Sigmoid colon (tissue), 4 donors: ENCODE measurements around the gene TMEM26.

Experiments
- EP300 ChIP-seq, 4 donors: sonication (generic); formaldehyde crosslinking; IDR thresholded peaks; one replicate each; pipeline ENCODE4 v1.6.1; 2017; ENCODE audit warnings: antibody characterized with exemption in 4 of 4
- TF ChIP-seq, protein P1 (sequence below), 4 experiments: fragments of 450-650 bp in 3 of 4; fragments of 200-600 bp in 1 of 4; IDR thresholded peaks; one replicate each; pipeline ENCODE4 v1.5.1; 2016 to 2019; ENCODE audit warnings: antibody characterized with exemption in 4 of 4, mild to moderate bottlenecking in 3 of 4, moderate library complexity in 2 of 4

DNA sequence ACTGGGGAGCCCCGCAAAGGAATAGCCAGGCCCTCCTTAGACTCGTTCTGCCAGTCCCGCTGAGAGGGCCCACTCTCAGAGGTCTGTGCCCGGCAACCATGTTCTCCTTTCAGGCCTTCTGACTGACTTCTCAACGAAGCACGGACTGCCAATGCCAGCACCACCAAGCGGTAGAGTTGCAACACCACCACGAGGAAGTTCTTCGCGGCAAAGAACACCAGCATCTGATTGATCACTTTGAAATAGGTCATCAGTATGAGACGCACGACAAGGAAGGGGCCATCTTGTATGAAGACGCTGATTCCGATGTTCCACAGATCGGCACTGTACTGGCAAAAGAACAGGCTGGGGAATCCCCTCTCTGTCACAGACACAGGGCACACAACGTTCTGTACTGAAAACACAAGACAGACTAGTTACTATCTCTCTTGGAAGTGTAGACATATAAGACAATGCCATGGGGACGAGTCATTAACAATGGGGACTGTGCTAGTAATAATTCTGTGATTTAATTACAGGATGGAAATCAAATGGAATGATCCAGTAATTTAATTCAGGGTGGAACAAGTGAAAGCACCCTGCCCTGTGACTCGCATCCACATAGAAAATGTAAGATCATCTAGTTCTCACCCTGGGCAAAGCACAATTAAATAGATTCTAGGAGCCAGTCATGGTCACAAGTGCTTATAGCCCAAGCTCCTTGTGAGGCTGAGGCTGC, 42.7 kb downstream of the TMEM26 start:
- TF ChIP-seq, protein P1, sequence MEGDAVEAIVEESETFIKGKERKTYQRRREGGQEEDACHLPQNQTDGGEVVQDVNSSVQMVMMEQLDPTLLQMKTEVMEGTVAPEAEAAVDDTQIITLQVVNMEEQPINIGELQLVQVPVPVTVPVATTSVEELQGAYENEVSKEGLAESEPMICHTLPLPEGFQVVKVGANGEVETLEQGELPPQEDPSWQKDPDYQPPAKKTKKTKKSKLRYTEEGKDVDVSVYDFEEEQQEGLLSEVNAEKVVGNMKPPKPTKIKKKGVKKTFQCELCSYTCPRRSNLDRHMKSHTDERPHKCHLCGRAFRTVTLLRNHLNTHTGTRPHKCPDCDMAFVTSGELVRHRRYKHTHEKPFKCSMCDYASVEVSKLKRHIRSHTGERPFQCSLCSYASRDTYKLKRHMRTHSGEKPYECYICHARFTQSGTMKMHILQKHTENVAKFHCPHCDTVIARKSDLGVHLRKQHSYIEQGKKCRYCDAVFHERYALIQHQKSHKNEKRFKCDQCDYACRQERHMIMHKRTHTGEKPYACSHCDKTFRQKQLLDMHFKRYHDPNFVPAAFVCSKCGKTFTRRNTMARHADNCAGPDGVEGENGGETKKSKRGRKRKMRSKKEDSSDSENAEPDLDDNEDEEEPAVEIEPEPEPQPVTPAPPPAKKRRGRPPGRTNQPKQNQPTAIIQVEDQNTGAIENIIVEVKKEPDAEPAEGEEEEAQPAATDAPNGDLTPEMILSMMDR (IDR thresholded peaks at IDR 0.05), result no peak
- no peak for TF ChIP-seq EP300 (IDR thresholded peaks at IDR 0.05)
